Embryonic facial prominence (tissue), 1 donor: Measurements from ENCODE around the gene LGALS4.
"Not testable (repeated sequence)": the region's sequence is repeated elsewhere in the genome, so short reads cannot be mapped to it uniquely, and the experiment has no call there.

ENCODE experiments used
- DNase-seq: peaks from one replicate; pipeline ENCODE4 v3.0.0-alpha.2; 2016; ENCODE audit errors: extremely low spot score

Gene LGALS4

DNA sequence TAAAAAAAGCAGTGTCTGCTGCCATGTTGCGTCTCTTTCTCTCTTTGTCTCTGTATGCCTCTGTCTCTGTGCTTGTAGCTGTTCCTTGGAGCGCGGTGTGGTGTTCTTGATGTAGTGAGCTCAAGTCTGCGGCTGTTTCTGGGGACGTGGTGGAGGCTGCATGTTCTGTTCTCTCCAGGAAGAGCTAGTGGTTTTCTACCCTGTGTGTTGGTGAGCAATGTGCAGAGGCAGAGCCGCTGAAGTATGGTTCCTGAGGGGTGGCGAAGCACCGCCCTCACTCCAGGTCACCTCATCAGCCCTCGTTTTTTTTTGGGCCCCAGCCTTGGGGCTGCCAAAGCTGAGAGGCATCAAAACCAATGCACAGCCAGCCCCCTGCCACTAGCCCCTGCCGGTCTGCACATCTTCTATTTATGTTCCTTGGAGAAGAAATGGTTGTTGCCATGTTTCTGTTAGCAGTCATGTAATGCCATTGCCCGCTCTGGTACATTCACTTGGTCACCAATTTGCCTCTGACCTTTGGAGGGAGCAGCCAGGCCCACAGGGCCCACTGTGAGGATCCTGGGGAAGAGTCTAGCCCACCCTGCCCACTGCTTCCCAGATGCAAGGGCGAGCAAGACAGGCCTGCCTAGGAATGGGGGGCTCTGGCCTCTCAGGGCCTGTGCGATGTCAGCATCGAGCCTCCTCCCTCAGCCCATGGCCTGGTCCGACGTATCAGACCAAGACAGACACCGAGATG lies 29.9 kb upstream of the LGALS4 start:
- DNase-seq = no peak

- DNase-seq = no peak
Measured at GRCh38 chr19:38841787-38842438, 29.2 kb upstream of the LGALS4 start.

- no peak for DNase-seq
Measured at GRCh38 chr19:38841180-38841766, 28.5 kb upstream of the LGALS4 start.

GRCh38 chr19:38840583-38840968 lies 27.8 kb upstream of the LGALS4 start:
- DNase-seq = no peak

DNA sequence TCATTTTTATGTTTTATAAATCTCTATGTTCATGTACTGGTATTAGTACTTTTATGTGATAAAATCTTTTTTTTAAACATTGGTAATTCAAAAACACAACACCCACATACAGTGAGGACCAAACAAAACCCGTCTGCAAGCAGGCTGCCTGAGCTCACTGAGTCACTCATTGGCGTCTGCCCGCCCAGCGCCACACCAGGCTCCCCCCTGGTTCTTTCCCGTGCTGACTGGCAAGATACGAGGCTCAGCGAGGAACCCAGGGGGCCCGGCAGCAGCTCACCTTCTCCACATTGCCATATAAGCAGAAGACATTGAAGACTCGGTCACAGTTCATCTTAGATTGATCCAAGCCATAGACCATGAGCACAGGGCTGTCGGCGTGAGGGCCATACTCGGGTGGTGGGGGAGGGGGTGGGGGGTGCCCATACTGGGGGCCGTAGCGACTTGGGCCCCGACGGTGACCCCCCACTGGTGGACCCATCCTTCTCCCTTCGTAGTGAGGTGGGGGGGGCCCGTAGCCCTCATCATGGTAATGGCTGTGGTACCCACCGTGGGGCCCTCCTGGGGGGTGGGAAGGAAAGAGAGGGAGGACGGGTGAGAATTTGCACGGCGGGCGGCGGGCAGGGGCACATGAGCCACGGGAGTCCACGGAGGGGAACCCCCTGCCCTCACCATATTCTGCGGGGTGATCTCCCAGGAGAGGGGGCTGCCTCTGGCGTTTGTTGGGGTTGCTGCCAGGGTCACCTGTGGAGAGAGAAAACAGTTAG lies 27.3 kb upstream of the LGALS4 start:
- DNase-seq = no peak

DNA sequence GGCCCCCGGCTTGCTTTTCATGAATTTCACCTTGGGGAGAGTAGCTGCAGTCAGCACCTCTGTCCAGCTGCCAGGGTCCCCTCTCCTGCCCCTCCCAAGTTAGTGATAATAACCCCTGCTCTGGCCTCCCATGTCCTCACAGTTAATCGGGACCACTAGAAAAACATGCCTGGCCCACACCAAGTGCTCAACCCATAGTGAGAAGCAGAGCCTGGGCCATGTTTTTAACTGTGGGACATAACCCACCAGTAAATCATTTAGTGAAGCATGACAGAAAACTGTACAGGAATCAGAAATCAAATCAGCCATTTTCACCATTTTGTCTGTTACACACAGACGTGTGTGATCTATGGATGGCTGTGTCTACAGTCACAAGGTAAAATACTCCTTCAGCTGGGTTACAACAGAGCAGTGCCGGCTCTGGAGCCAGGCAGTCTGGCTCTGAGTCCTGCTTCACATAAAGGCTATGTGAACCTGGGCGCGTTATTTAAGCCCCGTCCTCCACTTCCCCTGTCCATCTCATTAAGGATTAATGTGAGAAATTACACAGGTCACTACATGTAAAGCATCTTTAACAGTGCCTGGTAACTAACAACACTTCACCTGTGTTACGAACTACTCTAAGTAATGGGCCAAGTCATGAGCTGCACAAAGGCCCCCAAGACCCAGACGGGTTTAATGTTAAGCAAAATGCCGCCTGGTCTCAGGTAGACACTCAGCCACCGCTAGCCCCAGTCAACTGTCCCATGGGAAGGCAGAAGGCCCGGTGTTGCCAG lies 26.4 kb upstream of the LGALS4 start:
- DNase-seq = no peak

DNA sequence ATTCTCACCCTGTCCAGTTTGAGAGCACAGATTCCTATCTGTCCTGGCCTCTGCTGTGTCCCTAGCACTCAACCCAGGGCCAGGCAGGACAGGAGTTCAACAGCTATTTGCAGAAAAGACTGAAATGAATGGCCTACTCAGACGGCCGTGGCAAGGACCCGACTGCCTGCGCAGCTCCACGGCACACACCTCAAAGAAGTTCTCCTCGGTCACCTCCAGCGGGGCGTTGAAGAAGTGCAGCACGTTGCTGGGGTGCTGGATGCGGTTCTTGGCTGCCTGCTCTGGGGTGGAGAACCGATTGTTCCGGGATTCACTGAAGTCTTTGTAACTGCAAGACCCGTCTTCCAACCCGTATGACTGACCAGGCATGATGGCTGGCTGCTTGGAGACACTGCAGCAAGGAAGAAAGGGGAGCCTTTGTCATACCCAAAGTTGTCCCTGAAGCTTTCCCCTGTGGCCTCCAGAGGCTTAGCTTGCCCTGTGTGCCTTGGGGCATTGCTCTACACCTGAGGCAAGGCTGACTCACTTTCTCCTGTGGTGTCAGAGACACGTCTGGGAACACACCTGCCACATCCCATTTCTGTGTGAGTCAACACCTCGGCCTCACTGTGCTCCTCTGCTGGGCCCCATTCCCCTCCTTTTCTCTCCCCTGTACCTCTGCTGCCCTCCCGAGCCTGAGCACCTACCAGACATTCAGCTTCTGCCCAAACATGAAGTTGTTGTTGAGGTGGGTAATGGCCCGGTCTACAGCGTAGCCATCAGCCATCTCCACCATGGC lies 25.7 kb upstream of the LGALS4 start:
- DNase-seq = no peak

DNA sequence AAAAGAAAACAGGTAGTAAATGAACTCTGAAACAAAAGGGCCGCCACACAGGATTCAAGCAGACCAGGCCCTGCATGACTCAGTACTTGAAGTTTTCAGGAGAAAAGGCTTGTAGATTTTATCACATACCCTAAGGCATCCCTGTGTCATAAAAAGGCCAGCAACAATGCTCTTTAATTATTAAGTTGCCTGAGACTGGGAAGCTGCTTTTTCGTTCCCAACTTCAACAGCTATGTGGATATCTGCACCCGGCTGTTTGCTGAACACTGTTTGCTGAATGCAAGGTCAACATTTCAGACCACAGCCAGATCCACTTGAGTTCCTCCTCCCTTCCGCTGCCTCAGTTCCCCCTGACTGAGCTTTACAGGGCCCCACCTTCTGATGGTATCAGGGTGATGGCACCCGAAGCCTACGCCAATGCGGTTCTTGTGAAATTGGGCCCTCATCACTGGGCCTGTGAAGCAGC lies 24.9 kb upstream of the LGALS4 start:
- no peak for DNase-seq

DNA sequence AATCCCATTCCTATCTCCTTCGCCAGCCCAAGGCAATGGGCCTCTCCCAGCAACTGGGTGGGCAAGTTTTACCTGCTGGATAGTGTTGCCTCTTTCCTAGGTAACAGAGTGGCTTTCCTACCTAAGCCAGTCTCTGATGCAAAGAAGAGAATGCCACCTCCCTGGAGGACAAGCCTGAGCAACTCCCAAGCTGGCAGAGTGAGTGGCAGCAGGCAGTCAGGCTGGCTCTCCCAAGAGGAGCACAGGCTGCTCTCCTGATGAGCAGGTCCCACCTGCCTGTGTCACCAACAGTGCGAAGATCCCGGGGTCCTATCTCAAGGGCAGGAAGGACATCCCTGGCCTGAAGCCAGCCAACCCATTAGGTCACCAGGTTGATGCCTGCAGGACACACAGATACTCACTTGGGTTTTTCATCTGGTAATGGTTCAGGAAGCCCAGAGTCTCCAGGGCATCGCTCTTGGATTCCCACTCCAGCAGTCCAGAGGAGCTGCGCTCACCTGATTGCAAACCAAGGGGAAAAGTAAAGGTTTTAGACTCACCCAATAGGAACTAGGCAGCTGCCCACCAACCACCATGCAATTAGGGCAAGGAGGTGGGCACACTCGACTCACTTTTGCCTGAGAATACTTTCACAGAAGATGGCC lies 24.4 kb upstream of the LGALS4 start:
- no peak for DNase-seq

DNA sequence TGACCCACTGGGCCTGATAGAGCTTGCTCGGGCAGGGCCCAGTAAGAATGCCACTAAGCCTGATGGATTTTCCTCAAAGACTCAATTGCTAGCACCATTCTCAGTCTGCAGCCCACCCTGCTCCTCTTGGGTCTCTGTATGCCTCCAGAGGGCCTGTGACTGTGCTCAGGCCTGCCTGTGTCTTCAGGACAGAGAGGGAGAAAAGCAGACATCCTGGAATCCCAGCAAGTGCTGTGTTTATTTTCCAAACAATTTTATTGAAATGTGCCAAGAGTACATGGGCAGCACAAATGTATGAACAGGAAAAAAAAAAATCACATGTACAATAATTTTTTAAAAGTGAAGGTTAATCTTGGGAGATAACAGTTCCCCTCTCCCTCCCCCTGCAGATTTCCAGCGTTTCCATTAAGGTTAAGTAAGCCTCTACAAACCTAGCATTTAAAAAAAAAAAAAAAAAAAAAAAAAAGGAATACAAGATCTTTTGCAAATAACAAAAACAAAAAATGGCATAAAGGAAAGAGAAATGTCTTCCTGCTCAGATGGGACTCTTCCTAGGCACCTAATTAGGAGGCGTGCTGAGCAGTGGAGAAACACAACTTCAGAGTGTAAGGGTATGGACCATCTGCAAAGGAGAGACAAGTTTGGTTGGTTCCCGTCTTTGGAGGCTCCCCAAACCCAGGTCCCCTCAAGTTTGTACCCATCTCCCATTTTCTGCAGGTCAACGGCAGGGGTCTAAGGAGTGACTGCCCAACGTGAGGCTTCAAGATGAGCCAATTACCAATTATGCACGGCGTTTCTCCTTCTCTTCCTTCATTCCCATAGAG lies 23.6 kb upstream of the LGALS4 start:
- DNase-seq = no peak

GRCh38 chr19:38834590-38834989 lies 21.8 kb upstream of the LGALS4 start:
- DNase-seq = no peak

- DNase-seq = no peak
Measured at GRCh38 chr19:38834104-38834490, 21.4 kb upstream of the LGALS4 start.

DNA sequence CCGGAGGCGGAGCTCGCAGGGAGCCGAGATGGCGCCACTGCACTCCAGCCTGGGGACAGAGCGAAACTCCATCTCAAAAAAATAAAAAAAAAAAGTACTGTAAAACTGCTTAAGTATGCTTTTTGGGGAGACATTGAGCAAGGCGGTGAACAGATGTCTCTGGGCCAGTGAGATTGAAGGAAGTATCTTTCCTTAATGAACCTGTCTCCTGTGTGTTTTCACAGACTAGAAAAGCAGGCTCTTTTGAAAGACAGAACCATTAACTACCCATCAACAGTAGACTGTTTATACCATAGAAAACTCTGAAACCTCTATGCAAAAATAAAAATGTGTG lies 20.3 kb upstream of the LGALS4 start:
- no peak for DNase-seq

DNA sequence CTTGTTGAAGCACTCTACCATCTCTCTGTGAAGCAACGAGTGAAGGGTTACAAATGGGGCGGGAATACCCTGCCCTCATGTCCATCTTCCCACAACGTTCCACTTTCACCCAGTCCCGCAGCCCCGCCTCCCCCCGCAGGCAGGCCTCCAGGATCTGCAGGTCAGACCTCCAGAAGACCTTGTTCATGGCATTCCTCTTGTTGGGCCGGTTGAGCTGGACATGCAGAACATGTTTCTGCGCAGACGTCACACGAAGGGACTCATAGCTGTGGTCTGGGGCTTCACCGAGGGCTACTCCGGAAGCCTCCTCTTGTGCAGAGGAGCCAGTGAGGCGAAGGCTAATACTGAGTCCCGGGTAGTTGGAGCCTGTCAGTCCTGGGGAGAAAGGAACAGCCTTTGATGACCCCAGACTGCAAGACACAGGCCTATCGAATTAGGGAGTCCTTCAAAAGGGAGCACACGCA lies 18.4 kb upstream of the LGALS4 start:
- no peak for DNase-seq

- DNase-seq = no peak
Measured at GRCh38 chr19:38830039-38830733, 17.4 kb upstream of the LGALS4 start.

- DNase-seq = not testable (repeated sequence)
Measured at GRCh38 chr19:38829203-38829602, 16.5 kb upstream of the LGALS4 start.

- no peak for DNase-seq
Measured at GRCh38 chr19:38826856-38827551, 14.3 kb upstream of the LGALS4 start.

DNA sequence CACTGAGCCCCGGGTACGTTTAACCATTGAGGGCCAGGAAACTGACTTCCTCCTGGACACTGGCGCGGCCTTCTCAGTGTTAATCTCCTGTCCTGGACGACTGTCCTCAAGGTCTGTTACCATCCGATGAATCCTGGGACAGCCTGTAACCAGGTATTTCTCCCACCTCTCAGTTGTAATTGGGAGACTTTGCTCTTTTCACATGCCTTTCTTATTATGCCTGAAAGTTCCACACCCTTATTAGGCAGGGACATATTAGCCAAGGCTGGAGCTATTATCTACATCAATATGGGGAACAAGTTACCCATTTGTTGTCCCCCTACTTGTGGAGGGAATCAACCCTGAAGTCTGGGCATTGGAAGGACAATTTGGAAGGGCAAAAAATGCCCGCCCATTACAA lies 13.2 kb upstream of the LGALS4 start:
- not testable (repeated sequence) for DNase-seq
